H9 (cell line): ENCODE measurements around the gene PPP2R3A. TPM values are rescaled to one million over a fixed set of nuclear protein-coding genes. Genes with fewer than 3 reads are reported as not detected.

ENCODE experiments used
- DNase-seq: peaks from one replicate; pipeline ENCODE4 v3.0.0-alpha.2; 2017
- H2AFZ ChIP-seq: one replicate; pipeline ENCODE4 v1.6.1; 2013; ENCODE audit warnings: mild to moderate bottlenecking, low read length, control low read depth, moderate library complexity
- H2AK5ac ChIP-seq: 2 replicates; pipeline ENCODE4 v1.6.1; 2013; ENCODE audit warnings: low read length, control low read depth, mixed read lengths; ENCODE audit not compliant: insufficient read length
- H2BK120ac ChIP-seq: one replicate; pipeline ENCODE4 v1.6.1; 2013; ENCODE audit warnings: low read depth, mild to moderate bottlenecking, low read length, control low read depth, inconsistent platforms; ENCODE audit not compliant: poor library complexity, severe bottlenecking
- H2BK12ac ChIP-seq: 2 replicates; pipeline ENCODE4 v1.6.1; 2013; ENCODE audit warnings: low read length, control low read depth, mixed read lengths, low read depth; ENCODE audit not compliant: insufficient read length
- H2BK15ac ChIP-seq: 2 replicates; pipeline ENCODE4 v1.6.1; 2013; ENCODE audit warnings: low read depth, low read length, control low read depth
- H2BK20ac ChIP-seq: one replicate; pipeline ENCODE4 v1.6.1; 2013; ENCODE audit warnings: low read depth, mild to moderate bottlenecking, low read length, control low read depth, inconsistent platforms; ENCODE audit not compliant: poor library complexity, severe bottlenecking
- H2BK5ac ChIP-seq: 2 replicates; pipeline ENCODE4 v1.6.1; 2013; ENCODE audit warnings: low read length, control low read depth, mixed read lengths; ENCODE audit not compliant: insufficient read length
- H3K14ac ChIP-seq: 2 replicates; pipeline ENCODE4 v1.6.1; 2013; ENCODE audit warnings: low read length, control low read depth; ENCODE audit not compliant: insufficient read depth
- H3K18ac ChIP-seq: 2 replicates; pipeline ENCODE4 v1.6.1; 2013; ENCODE audit warnings: low read depth, mild to moderate bottlenecking, mixed read lengths, low read length, control low read depth; ENCODE audit not compliant: insufficient read length
- H3K23ac ChIP-seq: 2 replicates; pipeline ENCODE4 v1.6.1; 2013; ENCODE audit warnings: low read length, control low read depth, mixed read lengths, low read depth; ENCODE audit not compliant: insufficient read length
- H3K23me2 ChIP-seq: 2 replicates; pipeline ENCODE4 v1.6.1; 2013; ENCODE audit warnings: low read depth, mild to moderate bottlenecking, mixed read lengths, low read length, control low read depth; ENCODE audit not compliant: insufficient read length, poor library complexity, severe bottlenecking
- H3K27ac ChIP-seq: 2 replicates; pipeline ENCODE4 v1.5.1; 2013; ENCODE audit warnings: low read length, control low read depth, mixed read lengths, low read depth; ENCODE audit not compliant: insufficient read length
- H3K27me3 ChIP-seq: 2 replicates; pipeline ENCODE4 v1.6.1; 2013; ENCODE audit warnings: low read length, control low read depth, inconsistent platforms; ENCODE audit not compliant: insufficient read depth
- H3K4ac ChIP-seq: 2 replicates; pipeline ENCODE4 v1.6.1; 2013; ENCODE audit warnings: low read depth, mild to moderate bottlenecking, control low read depth, inconsistent platforms, low read length, moderate library complexity
- H3K4me1 ChIP-seq: 2 replicates; pipeline ENCODE4 v1.6.1; 2013; ENCODE audit warnings: low read length, control low read depth, inconsistent platforms; ENCODE audit not compliant: insufficient read depth
- H3K4me2 ChIP-seq: 2 replicates; pipeline ENCODE4 v1.6.1; 2013; ENCODE audit warnings: low read length, control low read depth, mixed read lengths; ENCODE audit not compliant: insufficient read length, insufficient read depth
- H3K56ac ChIP-seq: 2 replicates; pipeline ENCODE4 v1.6.1; 2013; ENCODE audit warnings: low read depth, mild to moderate bottlenecking, mixed read lengths, low read length, control low read depth; ENCODE audit not compliant: insufficient read length
- H3K79me1 ChIP-seq: 2 replicates; pipeline ENCODE4 v1.6.1; 2013; ENCODE audit warnings: low read depth, mild to moderate bottlenecking, moderate library complexity, low read length, control low read depth, inconsistent platforms; ENCODE audit not compliant: insufficient read depth, poor library complexity, severe bottlenecking
- H3K79me2 ChIP-seq: 2 replicates; pipeline ENCODE4 v1.6.1; 2013; ENCODE audit warnings: low read length, control low read depth, inconsistent platforms; ENCODE audit not compliant: insufficient read depth
- H3K9ac ChIP-seq: 2 replicates; pipeline ENCODE4 v1.6.1; 2013; ENCODE audit warnings: low read length, control low read depth, mixed read lengths; ENCODE audit not compliant: insufficient read length; ENCODE audit errors: extremely low read depth
- H3K9me3 ChIP-seq: one replicate; pipeline ENCODE4 v1.6.1; 2013; ENCODE audit warnings: low read depth, low read length, inconsistent platforms; ENCODE audit not compliant: control insufficient read depth
- H3T11ph ChIP-seq: one replicate; pipeline ENCODE4 v1.6.1; 2013; ENCODE audit warnings: mild to moderate bottlenecking, low read length, control low read depth, inconsistent platforms
- H4K20me1 ChIP-seq: one replicate; pipeline ENCODE4 v1.6.1; 2013; ENCODE audit not compliant: control insufficient read depth, insufficient read length, insufficient read depth
- H4K5ac ChIP-seq: 2 replicates; pipeline ENCODE4 v1.6.1; 2013; ENCODE audit warnings: low read depth, mild to moderate bottlenecking, mixed read lengths, low read length, control low read depth; ENCODE audit not compliant: insufficient read length
- H4K8ac ChIP-seq: replicated peaks from 2 replicates; pipeline ENCODE4 v1.6.1; 2013; ENCODE audit warnings: low read length, control low read depth, mixed read lengths, low read depth; ENCODE audit not compliant: insufficient read length
- H4K91ac ChIP-seq: 2 replicates; pipeline ENCODE4 v1.6.1; 2013; ENCODE audit warnings: low read depth, mild to moderate bottlenecking, moderate library complexity, mixed read lengths, low read length, control low read depth; ENCODE audit not compliant: insufficient read length
- H3K27ac Mint-ChIP-seq, 3 experiments: 2 replicates in 2 of 3; 3 replicates in 1 of 3; pipeline ENCODE4 v1.8.0; 2020 to 2021; ENCODE audit warnings: mixed read lengths in 3 of 3, mild to moderate bottlenecking in 1 of 3, moderate library complexity in 1 of 3
- H3K27me3 Mint-ChIP-seq: 2 replicates; pipeline ENCODE4 v1.8.0; 2021; ENCODE audit warnings: low read depth, mild to moderate bottlenecking, moderate library complexity, mixed read lengths
- H3K36me3 Mint-ChIP-seq, 3 experiments: 2 replicates in 2 of 3; 3 replicates in 1 of 3; pipeline ENCODE4 v1.8.0; 2020 to 2021; ENCODE audit warnings: low read depth in 3 of 3, mixed read lengths in 3 of 3; ENCODE audit not compliant: insufficient read depth in 1 of 3
- H3K4me1 Mint-ChIP-seq, 2 experiments: 2 replicates each; pipeline ENCODE4 v1.8.0; 2020; ENCODE audit warnings: mixed read lengths in 2 of 2
- H3K4me3 Mint-ChIP-seq, 2 experiments: 2 replicates in 1 of 2; 3 replicates in 1 of 2; pipeline ENCODE4 v1.8.0; 2020 to 2021; ENCODE audit warnings: mild to moderate bottlenecking in 2 of 2, mixed read lengths in 2 of 2, moderate library complexity in 1 of 2
- H3K9me3 Mint-ChIP-seq, 2 experiments: 2 replicates in 1 of 2; 3 replicates in 1 of 2; pipeline ENCODE4 v1.8.0; 2020; ENCODE audit warnings: mild to moderate bottlenecking in 2 of 2, mixed read lengths in 2 of 2, moderate library complexity in 1 of 2
- CTCF ChIP-seq: fragments of 200-600 bp; sonication (generic); conservative IDR thresholded peaks from 3 replicates; pipeline ENCODE4 v1.8.0; 2021; ENCODE audit warnings: antibody characterized with exemption, mild to moderate bottlenecking
- total RNA-seq: library from RNA; stranded (reverse); gene quantifications from 2 replicates; pipeline ENCODE4 v1.2.1, GENCODE V29; 2021

The PPP2R3A gene
- total RNA-seq, 1 experiment from 2014 or later, result 12.4 TPM

DNA sequence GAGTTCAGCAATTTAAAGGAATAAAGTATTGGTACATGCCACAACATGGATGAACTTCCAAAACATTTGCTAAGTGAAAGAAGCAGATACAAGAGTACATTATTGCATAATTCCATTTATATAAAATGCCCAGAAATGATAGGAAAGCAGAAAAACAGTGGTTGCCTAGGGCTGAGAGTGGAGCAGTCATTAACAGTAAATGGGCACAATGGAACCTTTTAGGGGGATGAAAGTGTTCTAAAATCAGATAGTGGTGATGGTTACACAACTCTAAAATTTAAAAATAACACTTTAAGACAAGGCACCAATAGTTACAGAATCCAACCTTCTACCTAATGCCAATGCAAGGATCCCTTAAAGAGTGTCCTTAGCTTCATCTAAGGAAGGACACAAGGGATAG lies 196.0 kb downstream of the PPP2R3A start:
- H3K79me2 ChIP-seq, result peaks cover 22% of the 10 kb centered on the region; the same call in 1 of the 2 replicates
- DNase-seq, result no peak
- no peaks in the 10 kb centered on the region for H3K4me1 ChIP-seq
- H3K4ac ChIP-seq, result no peak overlapping the region
- no peak overlapping the region for H3K27ac Mint-ChIP-seq
- H3K27me3 ChIP-seq, result no peaks in the 10 kb centered on the region
- H2AK5ac ChIP-seq, result no peak overlapping the region
- peaks cover 10% of the 10 kb centered on the region for H3K79me1 ChIP-seq
- no peaks in the 10 kb centered on the region for H4K20me1 ChIP-seq
- H2BK12ac ChIP-seq, result no peak overlapping the region
- no peak for TF ChIP-seq CTCF
- no peak overlapping the region for H3K27ac ChIP-seq
- no peak overlapping the region for H2BK5ac ChIP-seq
- no peak overlapping the region for H3K4me3 Mint-ChIP-seq
- H2AFZ ChIP-seq, result no peak overlapping the region
- H3K9me3 Mint-ChIP-seq, result peaks cover 3 to 6% of the 10 kb centered on the region in 2 experiments; a peak in 4 of 5 replicates
- H3K4me2 ChIP-seq, result no peak overlapping the region
- H3T11ph ChIP-seq, result no peak overlapping the region
- H3K4me1 Mint-ChIP-seq, result peaks cover 25 to 28% of the 10 kb centered on the region in 2 experiments
- no peak overlapping the region for H4K5ac ChIP-seq
- H3K9ac ChIP-seq, result no peak overlapping the region
- H3K23me2 ChIP-seq, result no peaks in the 10 kb centered on the region
- H3K36me3 Mint-ChIP-seq, result peaks cover 10 to 14% (median 11%) of the 10 kb centered on the region in 3 experiments
- H3K18ac ChIP-seq, result no peak overlapping the region
- H4K8ac ChIP-seq, result no peak overlapping the region
- no peak overlapping the region for H3K23ac ChIP-seq
- H3K56ac ChIP-seq, result no peak overlapping the region
- H3K27me3 Mint-ChIP-seq, result no peaks in the 10 kb centered on the region
- H3K9me3 ChIP-seq, result no peaks in the 10 kb centered on the region
- H3K14ac ChIP-seq, result no peak overlapping the region
- H2BK20ac ChIP-seq, result no peak overlapping the region
- H2BK15ac ChIP-seq, result no peak overlapping the region
- H2BK120ac ChIP-seq, result no peak overlapping the region
- no peak overlapping the region for H4K91ac ChIP-seq
